CD14-positive monocyte (primary cell): ENCODE measurements around the gene OR14I1. TPM values are rescaled to one million over a fixed set of nuclear protein-coding genes. Genes with fewer than 3 reads are reported as not detected.

ENCODE experiments used
- DNase-seq, 3 donors: peaks; one replicate each; pipeline ENCODE4 v3.0.0-alpha.2; 2011 to 2022
- H2AFZ ChIP-seq: 2 replicates; pipeline ENCODE4 v1.6.0; 2012; ENCODE audit warnings: mild to moderate bottlenecking, low read depth, low read length, inconsistent platforms; ENCODE audit not compliant: insufficient read depth, poor library complexity, severe bottlenecking
- H3K27ac ChIP-seq, 2 donors: 1 replicate in 1 of 2; 2 replicates in 1 of 2; pipeline ENCODE4 v1.5.1; 2012 to 2013; ENCODE audit warnings: low read length in 2 of 2, control low read depth in 1 of 2, inconsistent platforms in 1 of 2, low read depth in 1 of 2, mild to moderate bottlenecking in 1 of 2
- H3K27me3 ChIP-seq, 2 donors: one replicate each; pipeline versions ENCODE4 v1.6.0 to v1.6.1; 2011 to 2013; ENCODE audit warnings: low read length in 2 of 2; ENCODE audit not compliant: control insufficient read depth in 2 of 2, insufficient read depth in 2 of 2
- H3K36me3 ChIP-seq, 2 donors: replicated peaks in 1 of 2; 1 replicate in 1 of 2; 2 replicates in 1 of 2; pipeline versions ENCODE4 v1.5.1 to v1.6.1; 2012 to 2013; ENCODE audit warnings: low read length in 2 of 2, control low read depth in 1 of 2, inconsistent platforms in 1 of 2, mild to moderate bottlenecking in 1 of 2; ENCODE audit not compliant: insufficient read depth in 2 of 2, control insufficient read depth in 1 of 2
- H3K4me1 ChIP-seq, 2 donors: 1 replicate in 1 of 2; 2 replicates in 1 of 2; pipeline versions ENCODE4 v1.5.1 to v1.6.1; 2012 to 2013; ENCODE audit warnings: low read length in 2 of 2, control low read depth in 1 of 2, inconsistent platforms in 1 of 2, mild to moderate bottlenecking in 1 of 2, moderate library complexity in 1 of 2; ENCODE audit not compliant: insufficient read depth in 2 of 2, control insufficient read depth in 1 of 2
- H3K4me2 ChIP-seq: replicated peaks from 2 replicates; pipeline ENCODE3; 2012; ENCODE audit warnings: low read length, moderate library complexity, mild to moderate bottlenecking; ENCODE audit not compliant: poor library complexity, severe bottlenecking; ENCODE audit errors: extremely low read depth
- H3K4me3 ChIP-seq, 3 experiments: fragments of 200-600 bp in 1 of 3; sonication (generic) in 1 of 3; replicated peaks in 1 of 3; 1 replicate in 2 of 3; 2 replicates in 1 of 3; pipeline ENCODE4 v1.5.1; 2011 to 2013; ENCODE audit warnings: low read length in 3 of 3, mild to moderate bottlenecking in 3 of 3, control low read depth in 2 of 3, low read depth in 2 of 3, inconsistent platforms in 1 of 3, moderate library complexity in 1 of 3
- H3K79me2 ChIP-seq: 2 replicates; pipeline ENCODE4 v1.6.0; 2012; ENCODE audit warnings: mild to moderate bottlenecking, control low read depth, inconsistent platforms, low read length, moderate library complexity; ENCODE audit not compliant: insufficient read depth
- H3K9ac ChIP-seq: 2 replicates; pipeline ENCODE4 v1.6.0; 2017; ENCODE audit warnings: low read length, mild to moderate bottlenecking; ENCODE audit not compliant: insufficient read depth, poor library complexity, severe bottlenecking
- H3K9me3 ChIP-seq, 2 donors: replicated peaks in 1 of 2; 1 replicate in 1 of 2; 2 replicates in 1 of 2; pipeline versions ENCODE4 v1.5.1 to v1.6.1; 2012 to 2013; ENCODE audit warnings: low read length in 2 of 2, control low read depth in 1 of 2; ENCODE audit not compliant: control insufficient read depth in 1 of 2, insufficient read depth in 1 of 2
- H4K20me1 ChIP-seq: 2 replicates; pipeline ENCODE4 v1.6.0; 2012; ENCODE audit warnings: mild to moderate bottlenecking, low read length, control low read depth, moderate library complexity; ENCODE audit not compliant: insufficient read depth
- H3K27ac Mint-ChIP-seq, 7 donors: one replicate each; pipeline ENCODE4 v1.8.0; 2020; ENCODE audit warnings: mild to moderate bottlenecking in 7 of 7, mixed read lengths in 7 of 7, moderate library complexity in 6 of 7, inconsistent platforms in 2 of 7
- H3K27me3 Mint-ChIP-seq, 3 donors: one replicate each; pipeline ENCODE4 v1.8.0; 2021 to 2022; ENCODE audit warnings: low read depth in 3 of 3, mild to moderate bottlenecking in 3 of 3, mixed read lengths in 3 of 3, moderate library complexity in 3 of 3, inconsistent platforms in 1 of 3
- H3K36me3 Mint-ChIP-seq, 2 donors: one replicate each; pipeline ENCODE4 v1.8.0; 2020; ENCODE audit warnings: mixed read lengths in 2 of 2, inconsistent platforms in 1 of 2, mild to moderate bottlenecking in 1 of 2
- H3K4me1 Mint-ChIP-seq: one replicate; pipeline ENCODE4 v1.8.0; 2020; ENCODE audit warnings: mild to moderate bottlenecking, mixed read lengths
- H3K4me3 Mint-ChIP-seq, 2 donors: one replicate each; pipeline ENCODE4 v1.8.0; 2020; ENCODE audit warnings: mild to moderate bottlenecking in 2 of 2, mixed read lengths in 2 of 2, moderate library complexity in 1 of 2
- H3K9me3 Mint-ChIP-seq, 7 donors: one replicate each; pipeline ENCODE4 v1.8.0; 2020 to 2022; ENCODE audit warnings: mixed read lengths in 7 of 7, mild to moderate bottlenecking in 6 of 7, moderate library complexity in 6 of 7, inconsistent platforms in 2 of 7
- CTCF ChIP-seq: fragments of 200-600 bp; IDR thresholded peaks from one replicate; pipeline ENCODE4 v1.8.0; 2022; ENCODE audit warnings: antibody characterized with exemption, mild to moderate bottlenecking
- WGBS: methylation state at CpG from one replicate; pipeline ENCODE4 v1.1.5; 2013; ENCODE audit warnings: missing lambda C conversion rate; ENCODE audit not compliant: insufficient coverage; 5-methylcytosine and 5-hydroxymethylcytosine counted together
- intact Hi-C, 2 donors: fragments of 100-400 bp; cut with micrococcal nuclease; formaldehyde crosslinking; loops; one replicate each; pipeline versions ENCODE4 v1.15.0 to v1.15.1; 2023
- polyA plus RNA-seq, 3 donors: library from polyadenylated mRNA; depleted of rRNA in 1 of 3; unstranded in 2 of 3; stranded (reverse) in 1 of 3; fragments of 300-500 nt in 2 of 3; fragments of >200 nt in 1 of 3; fragmentation: Illumina TruSeq in 2 of 3; gene quantifications; 1 replicate in 2 of 3; 2 replicates in 1 of 3; pipeline ENCODE4 v1.2.3, GENCODE V29; 2012 to 2021

OR14I1 gene
- polyA plus RNA-seq, 3 donors: not detected

GRCh38 chr1:248751142-248751541, 48.6 kb upstream of the OR14I1 start:
- no peaks in the 10 kb centered on the region for H3K27me3 Mint-ChIP-seq

GRCh38 chr1:248750496-248750895, 47.9 kb upstream of the OR14I1 start:
- Mint-ChIP-seq H3K27me3 (no peaks in the 10 kb centered on the region), H3K4me3 (no peak overlapping the region)

More at GRCh38 chr1:248751142-248751541, 48.6 kb upstream of the OR14I1 start:
- peak overlapping the region in 3 of 7 donors; percentile 11 to 43 (median 24) for H3K27ac Mint-ChIP-seq
- WGBS: 44% methylated on average over 4 of the region's 5 CpGs
- peaks cover 5% of the 10 kb centered on the region for H3K4me1 Mint-ChIP-seq
- no peak overlapping the region for H3K4me3 ChIP-seq
- H3K4me2 ChIP-seq: no peak overlapping the region
- no peaks in the 10 kb centered on the region for H3K79me2 ChIP-seq
- no peak for TF ChIP-seq CTCF
- intact Hi-C loops: no loop called here
- no peaks in the 10 kb centered on the region for H3K27me3 ChIP-seq
- H2AFZ ChIP-seq: peak overlapping the region; percentile 48
- no peak overlapping the region for H3K4me3 Mint-ChIP-seq
- H3K9me3 Mint-ChIP-seq: no peaks in the 10 kb centered on the region
- H3K9ac ChIP-seq: no peak overlapping the region
- DNase-seq: no peak
- peaks cover 7 to 24% of the 10 kb centered on the region in 2 donors for H3K4me1 ChIP-seq
- H3K36me3 Mint-ChIP-seq: no peaks in the 10 kb centered on the region
- H3K27ac ChIP-seq: no peak overlapping the region
- H4K20me1 ChIP-seq: no peaks in the 10 kb centered on the region
- H3K36me3 ChIP-seq: no peaks in the 10 kb centered on the region
- no peaks in the 10 kb centered on the region for H3K9me3 ChIP-seq

More at GRCh38 chr1:248750496-248750895, 47.9 kb upstream of the OR14I1 start:
- Histone ChIP-seq H3K79me2 (no peaks in the 10 kb centered on the region), H2AFZ (peak overlapping the region; percentile 19), H3K4me2 (no peak overlapping the region), H3K27ac (no peak overlapping the region), H3K27me3 (no peaks in the 10 kb centered on the region), H3K4me1 (peaks cover 7 to 21% of the 10 kb centered on the region in 2 donors), H3K9ac (no peak overlapping the region), H4K20me1 (no peaks in the 10 kb centered on the region), H3K36me3 (no peaks in the 10 kb centered on the region), H3K4me3 (no peak overlapping the region), H3K9me3 (no peaks in the 10 kb centered on the region)
- Mint-ChIP-seq H3K36me3 (no peaks in the 10 kb centered on the region), H3K4me1 (peaks cover 6% of the 10 kb centered on the region), H3K9me3 (no peaks in the 10 kb centered on the region), H3K27ac (peak overlapping the region in 2 of 7 donors; percentile 43 to 56)
- intact Hi-C loops: no loop called here
- WGBS: 92% methylated on average over 2 of the region's 2 CpGs
- no peak for TF ChIP-seq CTCF
- no peak for DNase-seq
